B cell (primary cell): ENCODE results near the gene CLIP1. TPM values are rescaled to one million over a fixed set of nuclear protein-coding genes. Genes with fewer than 3 reads are reported as not detected.

Source experiments
- ATAC-seq: fragments of 200-7000 bp; cut with Tn5 transposase; one replicate; pipeline ENCODE4 v1.10.0; 2021; ENCODE audit warnings: low read depth, mild to moderate bottlenecking, moderate number of reproducible peaks, moderate library complexity
- CTCF ChIA-PET: fragments of 350-600 bp; sonication (Branson Sonifier 250); formaldehyde crosslinking; loops from one replicate; lab custom pipeline; 2021; ENCODE audit warnings: antibody characterized with exemption, inconsistent platforms; lab: Charles Lee
- POLR2A ChIA-PET: fragments of 350-600 bp; sonication (Branson Sonifier 250); formaldehyde crosslinking; loops from one replicate; lab custom pipeline; 2021; ENCODE audit warnings: antibody characterized with exemption; lab: Charles Lee
- DNase-seq: peaks from one replicate; pipeline ENCODE4 v3.0.0; 2013
- H2AFZ ChIP-seq: 2 replicates; pipeline ENCODE4 v1.6.1; 2012; ENCODE audit warnings: mild to moderate bottlenecking, low read depth, low read length; ENCODE audit not compliant: insufficient read depth, poor library complexity, severe bottlenecking
- H3K27ac ChIP-seq, 2 donors: 1 replicate in 1 of 2; 2 replicates in 1 of 2; pipeline ENCODE4 v1.5.1; 2012 to 2013; ENCODE audit warnings: low read length in 2 of 2, mild to moderate bottlenecking in 2 of 2, moderate library complexity in 1 of 2
- H3K27me3 ChIP-seq, 4 experiments: fragments of 200-600 bp in 1 of 4; sonication (generic) in 1 of 4; replicated peaks in 1 of 4; 1 replicate in 2 of 4; 2 replicates in 2 of 4; pipeline versions ENCODE4 v1.6.1 to v1.7.0; 2013 to 2016; ENCODE audit warnings: low read length in 3 of 4, mild to moderate bottlenecking in 2 of 4, mixed read lengths in 1 of 4, moderate library complexity in 1 of 4; ENCODE audit not compliant: insufficient read depth in 4 of 4, control insufficient read depth in 3 of 4; ENCODE audit errors: control extremely low read depth in 1 of 4
- H3K36me3 ChIP-seq, 2 experiments: replicated peaks in 1 of 2; 1 replicate in 1 of 2; 2 replicates in 1 of 2; pipeline versions ENCODE4 v1.6.1 to v1.7.1; 2013; ENCODE audit warnings: low read length in 1 of 2; ENCODE audit not compliant: insufficient read depth in 2 of 2, control insufficient read depth in 1 of 2; ENCODE audit errors: control extremely low read depth in 1 of 2, extremely low read depth in 1 of 2
- H3K4me1 ChIP-seq, 2 donors: fragments of 200-600 bp in 1 of 2; sonication (generic) in 1 of 2; 1 replicate in 1 of 2; 2 replicates in 1 of 2; pipeline versions ENCODE4 v1.5.1 to v1.6.1; 2013 to 2017; ENCODE audit warnings: low read length in 2 of 2; ENCODE audit not compliant: control insufficient read depth in 2 of 2, insufficient read depth in 2 of 2
- H3K4me2 ChIP-seq: replicated peaks from 2 replicates; pipeline ENCODE3; 2012; ENCODE audit warnings: mild to moderate bottlenecking, low read depth, low read length; ENCODE audit not compliant: poor library complexity, severe bottlenecking
- H3K4me3 ChIP-seq, 5 experiments: fragments of 200-600 bp in 1 of 5; sonication (generic) in 1 of 5; 1 replicate in 3 of 5; 2 replicates in 2 of 5; pipeline versions ENCODE4 v1.5.1 to v1.7.0; 2011 to 2016; ENCODE audit warnings: low read length in 4 of 5, mild to moderate bottlenecking in 4 of 5, low read depth in 2 of 5, control low read depth in 1 of 5, moderate library complexity in 1 of 5; ENCODE audit not compliant: insufficient read depth in 1 of 5; ENCODE audit errors: control extremely low read depth in 1 of 5, extremely low read depth in 1 of 5
- H3K79me2 ChIP-seq: fragments of 200-600 bp; sonication (generic); one replicate; pipeline ENCODE4 v1.6.0; 2016; ENCODE audit warnings: low read length; ENCODE audit not compliant: control insufficient read depth, insufficient read depth
- H3K9ac ChIP-seq: fragments of 200-600 bp; sonication (generic); 2 replicates; pipeline ENCODE4 v1.6.1; 2017; ENCODE audit warnings: mild to moderate bottlenecking, low read length, moderate library complexity
- H3K9me3 ChIP-seq, 3 donors: one replicate each; pipeline versions ENCODE4 v1.6.1 to v1.7.1; 2013; ENCODE audit warnings: low read length in 2 of 3; ENCODE audit not compliant: control insufficient read depth in 2 of 3, insufficient read depth in 1 of 3; ENCODE audit errors: control extremely low read depth in 1 of 3
- H4K20me1 ChIP-seq: 2 replicates; pipeline ENCODE4 v1.6.0; 2012; ENCODE audit warnings: mild to moderate bottlenecking, low read length; ENCODE audit not compliant: insufficient read depth, control insufficient read depth, poor library complexity, severe bottlenecking
- H3K27ac Mint-ChIP-seq: one replicate; pipeline ENCODE4 v1.8.0; 2021; ENCODE audit warnings: mixed read lengths
- H3K27me3 Mint-ChIP-seq: one replicate; pipeline ENCODE4 v1.8.0; 2021; ENCODE audit warnings: mixed read lengths
- H3K4me1 Mint-ChIP-seq: one replicate; pipeline ENCODE4 v1.8.0; 2021; ENCODE audit warnings: mixed read lengths
- H3K4me3 Mint-ChIP-seq: one replicate; pipeline ENCODE4 v1.8.0; 2021; ENCODE audit warnings: mixed read lengths
- H3K9me3 Mint-ChIP-seq: one replicate; pipeline ENCODE4 v1.8.0; 2022; ENCODE audit warnings: mixed read lengths; ENCODE audit not compliant: insufficient read depth
- CTCF ChIP-seq: fragments of 200-600 bp; IDR thresholded peaks from one replicate; pipeline ENCODE4 v1.8.0; 2022; ENCODE audit warnings: antibody characterized with exemption, mild to moderate bottlenecking
- EZH2 ChIP-seq: IDR thresholded peaks from 2 replicates; pipeline ENCODE4 v1.6.1; 2012; ENCODE audit warnings: borderline replicate concordance, low read depth, mild to moderate bottlenecking, moderate library complexity, low read length; ENCODE audit not compliant: insufficient read depth, poor library complexity, severe bottlenecking
- WGBS: methylation state at CpG from one replicate; pipeline ENCODE4 v1.1.5; 2013; ENCODE audit warnings: missing lambda C conversion rate; ENCODE audit not compliant: insufficient coverage; 5-methylcytosine and 5-hydroxymethylcytosine counted together
- intact Hi-C: fragments of 100-400 bp; cut with micrococcal nuclease; formaldehyde crosslinking; loops from one replicate; pipeline ENCODE4 v1.10.0; 2022
- polyA plus RNA-seq: library from polyadenylated mRNA; depleted of rRNA; stranded (reverse); fragments of >200 nt; gene quantifications from 2 replicates; pipeline ENCODE4 v1.2.3, GENCODE V29; 2012
- total RNA-seq, 2 donors: library from RNA; stranded (reverse); fragments of 120-200 nt in 1 of 2; gene quantifications; 1 replicate in 1 of 2; 2 replicates in 1 of 2; pipeline versions ENCODE4 v1.2.3 to v1.2.4, GENCODE V29; 2013 to 2022

CLIP1 gene
- total and polyA plus RNA-seq, 2 donors (not counting 1 experiment from before 2014, with no cell fraction given), result 17.0 to 64.9 TPM

- Histone ChIP-seq H3K4me2 (no peak overlapping the region), H3K27ac (no peak overlapping the region), H3K9ac (no peak overlapping the region), H3K4me1 (peaks cover 18% of the 10 kb centered on the region in 2 donors), H3K36me3 (no peaks in the 10 kb centered on the region), H3K27me3 (no peaks in the 10 kb centered on the region), H3K79me2 (no peaks in the 10 kb centered on the region), H3K4me3 (no peak overlapping the region), H4K20me1 (no peaks in the 10 kb centered on the region), H3K9me3 (no peaks in the 10 kb centered on the region), H2AFZ (no peak overlapping the region)
- H3K9me3 Mint-ChIP-seq, result no peaks in the 10 kb centered on the region
- TF ChIP-seq CTCF (no peak), EZH2 (no peak)
- no peak overlapping the region for H3K27ac Mint-ChIP-seq
- POLR2A ChIA-PET, result interaction anchor here (0.6 to 0.7 kb wide), 2 partner anchors 18 to 322 kb away, joined by 3 to 8 read pairs; no protein-coding TSS in a partner anchor
- CTCF ChIA-PET, result interaction anchor here (0.6 to 0.7 kb wide), 4 partner anchors 18 to 34 kb away, joined by 3 to 5 read pairs (median 4); no protein-coding TSS in a partner anchor
- peaks cover 18% of the 10 kb centered on the region for H3K4me1 Mint-ChIP-seq
- WGBS, result 83% methylated on average over 4 of the region's 6 CpGs
- intact Hi-C loops, result no loop called here
- no peak for DNase-seq
- ATAC-seq, result no peak
- no peak overlapping the region for H3K4me3 Mint-ChIP-seq
- H3K27me3 Mint-ChIP-seq, result no peaks in the 10 kb centered on the region
Observed at GRCh38 chr12:122454739-122455138, 32.3 kb upstream of the CLIP1 start.

GRCh38 chr12:122454250-122454721 is 31.8 kb upstream of the CLIP1 start:
- Histone ChIP-seq H4K20me1 (no peaks in the 10 kb centered on the region), H3K79me2 (no peaks in the 10 kb centered on the region), H3K27ac (no peak overlapping the region), H3K9me3 (no peaks in the 10 kb centered on the region), H3K4me1 (peaks cover 18% of the 10 kb centered on the region in 2 donors), H3K4me2 (peak overlapping the region; percentile 43), H3K9ac (no peak overlapping the region), H3K4me3 (no peak overlapping the region), H2AFZ (peak overlapping the region; percentile 60), H3K36me3 (no peaks in the 10 kb centered on the region), H3K27me3 (no peaks in the 10 kb centered on the region)
- ATAC-seq (no peak), DNase-seq (no peak)
- Mint-ChIP-seq H3K9me3 (no peaks in the 10 kb centered on the region), H3K27me3 (no peaks in the 10 kb centered on the region), H3K27ac (no peak overlapping the region), H3K4me3 (no peak overlapping the region), H3K4me1 (peaks cover 18% of the 10 kb centered on the region)
- TF ChIP-seq CTCF (no peak), EZH2 (no peak)
- CTCF ChIA-PET, result interaction anchor here (0.6 to 0.7 kb wide), 2 partner anchors 33 to 98 kb away, joined by 3 to 5 read pairs; no protein-coding TSS in a partner anchor
- POLR2A ChIA-PET, result interaction anchor here (0.7 kb wide), 1 partner anchor 321 kb away, joined by 3 read pairs; no protein-coding TSS in a partner anchor
- over 99% methylated on average over 9 of the region's 12 CpGs for WGBS
- intact Hi-C loops, result no loop called here
